Glutamatergic neuron (in vitro differentiated cells): Measurements from ENCODE around the gene SLC6A15. TPM values are rescaled to one million over a fixed set of nuclear protein-coding genes. Genes with fewer than 3 reads are reported as not detected.

Experiments used
- DNase-seq: peaks from one replicate; pipeline ENCODE4 v3.0.0; 2022
- H3K27ac Mint-ChIP-seq: one replicate; pipeline ENCODE4 v1.8.0; 2020; ENCODE audit warnings: mild to moderate bottlenecking, mixed read lengths, inconsistent platforms; ENCODE audit not compliant: unreplicated experiment
- H3K27me3 Mint-ChIP-seq: one replicate; pipeline ENCODE4 v1.8.0; 2020; ENCODE audit warnings: mild to moderate bottlenecking, moderate library complexity, mixed read lengths, inconsistent platforms; ENCODE audit not compliant: unreplicated experiment
- H3K36me3 Mint-ChIP-seq: one replicate; pipeline ENCODE4 v1.8.0; 2020; ENCODE audit warnings: mild to moderate bottlenecking, mixed read lengths, inconsistent platforms; ENCODE audit not compliant: unreplicated experiment
- H3K4me1 Mint-ChIP-seq: one replicate; pipeline ENCODE4 v1.8.0; 2020; ENCODE audit warnings: mild to moderate bottlenecking, low read depth, mixed read lengths, inconsistent platforms; ENCODE audit not compliant: unreplicated experiment
- H3K4me3 Mint-ChIP-seq: one replicate; pipeline ENCODE4 v1.8.0; 2020; ENCODE audit warnings: mild to moderate bottlenecking, mixed read lengths, inconsistent platforms; ENCODE audit not compliant: unreplicated experiment
- H3K9me3 Mint-ChIP-seq: one replicate; pipeline ENCODE4 v1.8.0; 2020; ENCODE audit warnings: mild to moderate bottlenecking, moderate library complexity, mixed read lengths, inconsistent platforms; ENCODE audit not compliant: unreplicated experiment
- total RNA-seq: library from RNA; stranded (reverse); fragmentation: NEBNext Ultra II Directional; extraction: Animal tissue kit (Norgen Biotek cat#: 25700); gene quantifications from one replicate; pipeline ENCODE4 v1.2.1, GENCODE V29; 2021; ENCODE audit not compliant: unreplicated experiment
- TF ChIP-seq, protein P1 (sequence below): fragments of 200-600 bp; sonication (generic); IDR thresholded peaks from one replicate; pipeline ENCODE4 v1.5.0; 2021; ENCODE audit not compliant: partially characterized antibody, unreplicated experiment

SLC6A15 gene
- total RNA-seq, 1 donor from 2014 or later = 123 TPM

- Mint-ChIP-seq H3K4me3 (no peak overlapping the region), H3K36me3 (no peaks in the 10 kb centered on the region), H3K27ac (no peak overlapping the region), H3K4me1 (no peaks in the 10 kb centered on the region), H3K9me3 (no peaks in the 10 kb centered on the region), H3K27me3 (no peaks in the 10 kb centered on the region)
- DNase-seq = no peak
- TF ChIP-seq, protein P1, sequence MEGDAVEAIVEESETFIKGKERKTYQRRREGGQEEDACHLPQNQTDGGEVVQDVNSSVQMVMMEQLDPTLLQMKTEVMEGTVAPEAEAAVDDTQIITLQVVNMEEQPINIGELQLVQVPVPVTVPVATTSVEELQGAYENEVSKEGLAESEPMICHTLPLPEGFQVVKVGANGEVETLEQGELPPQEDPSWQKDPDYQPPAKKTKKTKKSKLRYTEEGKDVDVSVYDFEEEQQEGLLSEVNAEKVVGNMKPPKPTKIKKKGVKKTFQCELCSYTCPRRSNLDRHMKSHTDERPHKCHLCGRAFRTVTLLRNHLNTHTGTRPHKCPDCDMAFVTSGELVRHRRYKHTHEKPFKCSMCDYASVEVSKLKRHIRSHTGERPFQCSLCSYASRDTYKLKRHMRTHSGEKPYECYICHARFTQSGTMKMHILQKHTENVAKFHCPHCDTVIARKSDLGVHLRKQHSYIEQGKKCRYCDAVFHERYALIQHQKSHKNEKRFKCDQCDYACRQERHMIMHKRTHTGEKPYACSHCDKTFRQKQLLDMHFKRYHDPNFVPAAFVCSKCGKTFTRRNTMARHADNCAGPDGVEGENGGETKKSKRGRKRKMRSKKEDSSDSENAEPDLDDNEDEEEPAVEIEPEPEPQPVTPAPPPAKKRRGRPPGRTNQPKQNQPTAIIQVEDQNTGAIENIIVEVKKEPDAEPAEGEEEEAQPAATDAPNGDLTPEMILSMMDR = no peak
These were observed 51.9 kb downstream of the SLC6A15 start for GRCh38 chr12:84860718-84861117.

DNA sequence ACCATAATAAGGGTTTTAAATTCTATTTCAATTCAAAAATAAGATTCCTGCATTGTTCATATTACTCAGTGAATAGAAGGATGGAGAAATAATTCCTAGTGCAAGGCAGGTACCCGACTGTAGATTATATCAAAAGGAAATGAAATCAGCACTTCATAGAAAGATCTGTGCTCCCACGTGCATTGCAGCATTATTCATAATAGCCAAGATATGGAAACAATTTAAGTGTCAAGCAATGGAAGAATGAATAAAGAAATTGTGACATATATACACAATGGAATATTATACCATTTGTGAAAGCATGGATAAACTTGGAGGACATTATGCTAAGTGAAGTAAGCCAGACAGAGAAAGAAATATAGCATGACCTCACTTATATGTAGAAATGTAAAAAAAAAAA lies 53.8 kb downstream of the SLC6A15 start:
- H3K27me3 Mint-ChIP-seq = no peaks in the 10 kb centered on the region
- H3K27ac Mint-ChIP-seq = no peak overlapping the region
- H3K36me3 Mint-ChIP-seq = no peaks in the 10 kb centered on the region
- no peak overlapping the region for H3K4me3 Mint-ChIP-seq
- DNase-seq = no peak
- no peaks in the 10 kb centered on the region for H3K4me1 Mint-ChIP-seq
- no peaks in the 10 kb centered on the region for H3K9me3 Mint-ChIP-seq
- TF ChIP-seq, protein P1 = no peak

GRCh38 chr12:84857525-84858208 lies 54.9 kb downstream of the SLC6A15 start:
- H3K4me3 Mint-ChIP-seq = no peak overlapping the region
- no peaks in the 10 kb centered on the region for H3K4me1 Mint-ChIP-seq
- H3K9me3 Mint-ChIP-seq = no peaks in the 10 kb centered on the region
- DNase-seq = no peak
- H3K36me3 Mint-ChIP-seq = no peaks in the 10 kb centered on the region
- no peak overlapping the region for H3K27ac Mint-ChIP-seq
- H3K27me3 Mint-ChIP-seq = no peaks in the 10 kb centered on the region
- TF ChIP-seq, protein P1 = no peak

- peaks cover 6% of the 10 kb centered on the region for H3K36me3 Mint-ChIP-seq
- H3K9me3 Mint-ChIP-seq = no peaks in the 10 kb centered on the region
- no peak overlapping the region for H3K27ac Mint-ChIP-seq
- no peaks in the 10 kb centered on the region for H3K27me3 Mint-ChIP-seq
- TF ChIP-seq, protein P1 = no peak
- H3K4me3 Mint-ChIP-seq = no peak overlapping the region
- H3K4me1 Mint-ChIP-seq = no peaks in the 10 kb centered on the region
- no peak for DNase-seq
These were observed 56.3 kb downstream of the SLC6A15 start for GRCh38 chr12:84856156-84856900.

DNA sequence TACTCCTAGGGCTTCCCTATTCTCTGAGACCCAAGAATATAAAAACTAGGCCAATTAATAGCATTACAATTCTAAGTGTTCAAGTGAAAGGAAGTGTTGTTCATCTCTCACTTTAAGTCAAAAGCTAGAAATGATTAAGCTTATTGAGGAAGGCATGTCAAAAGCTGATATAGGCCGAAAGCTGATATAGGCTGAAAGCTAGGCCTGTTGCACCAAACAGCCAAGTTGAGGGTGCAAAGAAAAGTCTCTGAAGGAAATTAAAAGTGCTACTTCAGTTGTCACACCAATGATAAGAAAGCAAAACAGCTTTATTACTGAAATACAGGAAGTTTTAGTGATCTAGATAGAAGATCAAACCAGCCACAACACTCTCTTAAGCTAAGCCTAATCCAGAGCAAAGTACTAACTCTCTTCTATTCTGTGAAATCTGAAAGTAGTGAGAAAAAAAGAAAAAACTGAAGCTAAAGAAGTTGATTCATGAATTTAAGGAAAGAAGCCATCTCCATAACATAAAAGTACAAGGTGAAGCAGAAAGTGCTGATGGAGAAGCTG lies 68.9 kb downstream of the SLC6A15 start:
- no peak overlapping the region for H3K27ac Mint-ChIP-seq
- TF ChIP-seq, protein P1 = no peak
- H3K27me3 Mint-ChIP-seq = peaks cover 2% of the 10 kb centered on the region
- no peaks in the 10 kb centered on the region for H3K9me3 Mint-ChIP-seq
- H3K4me3 Mint-ChIP-seq = no peak overlapping the region
- no peaks in the 10 kb centered on the region for H3K4me1 Mint-ChIP-seq
- no peaks in the 10 kb centered on the region for H3K36me3 Mint-ChIP-seq
- no peak for DNase-seq
